Endothelial cell of umbilical vein (primary cell): ENCODE data around the gene FAM13C.

Experiments
- CTCF ChIP-seq, 2 donors: IDR thresholded peaks; 1 replicate in 1 of 2; 2 replicates in 1 of 2; pipeline ENCODE4 v1.5.1; 2011; ENCODE audit warnings: low read length in 2 of 2, mild to moderate bottlenecking in 2 of 2, moderate library complexity in 2 of 2, control low read depth in 1 of 2, inconsistent platforms in 1 of 2, low read depth in 1 of 2; ENCODE audit not compliant: insufficient read depth in 1 of 2; ENCODE audit errors: extremely low read depth in 1 of 2
- EZH2 ChIP-seq: IDR thresholded peaks from 2 replicates; pipeline ENCODE4 v1.6.1; 2012; ENCODE audit warnings: borderline replicate concordance, low read depth, mild to moderate bottlenecking, moderate library complexity, low read length, inconsistent platforms; ENCODE audit not compliant: severe bottlenecking
- FOS ChIP-seq: IDR thresholded peaks from 2 replicates; pipeline ENCODE4 v1.6.1; 2011; ENCODE audit warnings: mild to moderate bottlenecking, low read length, moderate library complexity, borderline replicate concordance; ENCODE audit not compliant: insufficient read depth
- GATA2 ChIP-seq: IDR thresholded peaks from 2 replicates; pipeline ENCODE4 v1.7.0; 2011; ENCODE audit warnings: low read depth, mild to moderate bottlenecking, moderate library complexity, mixed read lengths, low read length; ENCODE audit not compliant: insufficient read length, insufficient read depth
- JUN ChIP-seq: IDR thresholded peaks from 2 replicates; pipeline ENCODE4 v1.6.1; 2011; ENCODE audit warnings: borderline replicate concordance, low read depth; ENCODE audit not compliant: insufficient read length, insufficient read depth
- MAX ChIP-seq: IDR thresholded peaks from 2 replicates; pipeline ENCODE4 v1.6.1; 2011; ENCODE audit not compliant: insufficient read depth, insufficient read length
- MYC ChIP-seq: IDR thresholded peaks from one replicate; pipeline ENCODE4 v1.6.1; 2011; ENCODE audit warnings: mild to moderate bottlenecking, low read depth, low read length
- POLR2A ChIP-seq: IDR thresholded peaks from 2 replicates; pipeline ENCODE4 v1.6.1; 2012; ENCODE audit warnings: low read depth, mild to moderate bottlenecking, control low read depth, low read length
- POLR2AphosphoS5 ChIP-seq: IDR thresholded peaks from 2 replicates; pipeline ENCODE4 v1.6.1; 2012; ENCODE audit warnings: low read depth, mild to moderate bottlenecking, control low read depth, low read length, moderate library complexity; ENCODE audit not compliant: insufficient read depth

DNA sequence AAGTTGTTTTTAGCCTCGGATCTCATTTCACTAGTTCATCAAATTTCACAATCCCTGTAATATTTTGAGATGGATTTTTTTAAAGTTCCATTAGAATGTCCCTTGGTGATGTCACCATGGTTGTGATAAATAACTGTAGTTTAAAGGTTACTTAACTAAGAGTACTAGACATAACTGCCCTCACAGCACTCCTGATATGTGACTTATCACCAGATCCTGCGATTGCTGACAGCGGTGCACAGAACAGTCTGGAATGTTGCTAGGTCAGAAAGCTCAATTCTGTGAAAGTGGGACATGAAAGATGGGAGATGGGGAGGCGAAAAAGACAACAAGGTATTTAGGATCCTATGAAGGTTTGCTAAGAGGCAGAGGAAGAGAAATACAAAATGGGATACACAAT, 40.2 kb downstream of the FAM13C start:
- TF ChIP-seq EZH2, result no peak
- TF ChIP-seq CTCF (IDR thresholded peaks at IDR 0.05; ENCODE audit: extremely low read depth in 1 of 2, insufficient read depth in 1 of 2, low read depth in 1 of 2, low read length in 2 of 2), result no peak
- no peak for TF ChIP-seq MYC
- TF ChIP-seq POLR2AphosphoS5, result no peak
- TF ChIP-seq POLR2A, result no peak
- no peak for TF ChIP-seq MAX
- no peak for TF ChIP-seq JUN
- no peak for TF ChIP-seq FOS
- no peak for TF ChIP-seq GATA2
